HG03432 (cell line): Measurements from ENCODE around the gene CNNM3.
A peak's percentile ranks its signal among the peaks of the same experiment; 100 is the strongest.
"Not testable (repeated sequence)": the region's sequence is repeated elsewhere in the genome, so short reads cannot be mapped to it uniquely, and the experiment has no call there.

ENCODE experiments used
- ATAC-seq: cut with Tn5 transposase; IDR thresholded peaks from one replicate; pipeline ENCODE4 v1.9.1; 2021; ENCODE audit warnings: mild to moderate bottlenecking, moderate library complexity; ENCODE audit not compliant: unreplicated experiment

CNNM3 gene

GRCh38 chr2:96816127-96816835 is at the start of gene CNNM3:
CNNM3 (plus strand) TSS chr2:96816268; CDS start chr2:96816278, 10 bp downstream.
- ATAC-seq, result peak; percentile 90

GRCh38 chr2:96767135-96767871 is 48.8 kb upstream of the CNNM3 start:
- no peak for ATAC-seq

GRCh38 chr2:96768083-96768561 is 47.9 kb upstream of the CNNM3 start:
- ATAC-seq, result peak; percentile 53

GRCh38 chr2:96769814-96770213 is 46.3 kb upstream of the CNNM3 start:
- no peak for ATAC-seq

- ATAC-seq, result no peak
Measured at GRCh38 chr2:96770442-96771202, 45.4 kb upstream of the CNNM3 start.

GRCh38 chr2:96771796-96772618 is 44.1 kb upstream of the CNNM3 start:
- no peak for ATAC-seq

GRCh38 chr2:96772903-96773671 is 43.0 kb upstream of the CNNM3 start:
- ATAC-seq, result peak; percentile 33

- peak; percentile 45 for ATAC-seq
Measured at GRCh38 chr2:96773922-96774321, 42.1 kb upstream of the CNNM3 start.

GRCh38 chr2:96775160-96775559 is 40.9 kb upstream of the CNNM3 start:
- ATAC-seq, result no peak

- ATAC-seq, result no peak
Measured at GRCh38 chr2:96783388-96783787, 32.7 kb upstream of the CNNM3 start.

- ATAC-seq, result no peak
Measured at GRCh38 chr2:96787411-96787810, 28.7 kb upstream of the CNNM3 start.

- no peak for ATAC-seq
Measured at GRCh38 chr2:96788442-96789244, 27.4 kb upstream of the CNNM3 start.

- ATAC-seq, result no peak
Measured at GRCh38 chr2:96789245-96789617, 26.8 kb upstream of the CNNM3 start.

- no peak for ATAC-seq
Measured at GRCh38 chr2:96792772-96793749, 23.0 kb upstream of the CNNM3 start.

GRCh38 chr2:96795076-96795475 is 21.0 kb upstream of the CNNM3 start:
- ATAC-seq, result no peak

GRCh38 chr2:96796497-96796896 is 19.6 kb upstream of the CNNM3 start:
- ATAC-seq, result not testable (repeated sequence)

GRCh38 chr2:96797066-96797625 is 18.9 kb upstream of the CNNM3 start:
- ATAC-seq, result no peak
